NCI-H187 (cell line): ENCODE results near the gene SRPRA.

Experiments
- DNase-seq, 2 experiments: peaks; one replicate each; lab custom pipeline; 2025; lab: John Stamatoyannopoulos, UW

The SRPRA gene

GRCh38 chr11:126229858-126230540, 38.7 kb downstream of the SRPRA start:
- no peak for DNase-seq

GRCh38 chr11:126226334-126227084, 42.2 kb downstream of the SRPRA start:
- DNase-seq, result no peak

GRCh38 chr11:126225295-126225665, 43.4 kb downstream of the SRPRA start:
- DNase-seq, result no peak

GRCh38 chr11:126224647-126225294, 43.9 kb downstream of the SRPRA start:
- DNase-seq, result no peak

- DNase-seq, result no peak
Measured at GRCh38 chr11:126219547-126219946, 49.1 kb downstream of the SRPRA start.

- DNase-seq, result no peak
Measured at GRCh38 chr11:126217491-126217890, 51.2 kb downstream of the SRPRA start.

GRCh38 chr11:126216526-126217305, 52.0 kb downstream of the SRPRA start:
- DNase-seq, result no peak

GRCh38 chr11:126214841-126215240, 53.9 kb downstream of the SRPRA start:
- DNase-seq, result no peak

- no peak for DNase-seq
Measured at GRCh38 chr11:126214441-126214840, 54.3 kb downstream of the SRPRA start.
